GM19328 (cell line): Measurements from ENCODE around the gene RPS6KA5.

ENCODE experiments used
- ATAC-seq: cut with Tn5 transposase; IDR thresholded peaks from one replicate; pipeline ENCODE4 v1.9.1; 2021; ENCODE audit warnings: mild to moderate bottlenecking, moderate library complexity; ENCODE audit not compliant: unreplicated experiment

Gene RPS6KA5

GRCh38 chr14:90812109-90812508 is 248.3 kb downstream of the RPS6KA5 start:
- ATAC-seq = no peak

DNA sequence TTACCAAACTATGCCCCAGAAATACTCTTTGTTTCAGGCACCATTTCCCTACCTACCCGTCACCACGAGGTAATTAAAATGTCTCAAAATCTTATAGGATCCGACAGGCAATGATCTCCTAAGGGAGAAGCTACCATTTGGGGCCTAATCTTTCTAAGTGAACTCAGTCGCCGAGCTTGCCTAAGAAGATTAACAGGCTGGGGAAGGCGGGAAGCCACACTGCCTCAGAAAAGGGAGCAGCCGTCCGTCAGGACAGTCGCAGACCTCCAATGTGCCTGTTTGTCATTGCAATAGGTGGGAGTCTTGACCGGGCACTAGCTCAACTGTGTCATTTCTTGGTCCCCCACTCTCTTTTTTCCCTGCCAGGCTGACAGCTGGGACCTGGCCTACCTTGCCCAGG is 248.8 kb downstream of the RPS6KA5 start:
- no peak for ATAC-seq

DNA sequence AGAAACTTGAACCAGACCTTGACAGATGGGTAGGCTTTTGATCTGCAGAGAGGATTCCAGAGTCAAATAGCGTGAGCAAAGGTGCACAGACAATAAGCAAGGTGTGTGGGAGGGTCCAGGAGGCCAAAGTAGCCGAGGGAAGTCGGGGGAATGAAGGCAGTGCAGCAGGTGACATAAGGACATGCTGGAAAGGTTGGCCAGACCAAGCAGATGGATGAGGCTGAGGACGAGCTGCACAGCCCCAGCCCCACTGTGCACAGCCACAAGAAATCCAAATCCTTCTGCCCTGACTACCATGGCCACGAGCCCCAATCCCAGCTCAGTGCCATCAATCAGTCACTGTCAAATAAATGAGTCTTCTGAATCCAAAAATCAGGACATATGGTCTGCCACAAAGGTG is 249.6 kb downstream of the RPS6KA5 start:
- ATAC-seq = no peak

DNA sequence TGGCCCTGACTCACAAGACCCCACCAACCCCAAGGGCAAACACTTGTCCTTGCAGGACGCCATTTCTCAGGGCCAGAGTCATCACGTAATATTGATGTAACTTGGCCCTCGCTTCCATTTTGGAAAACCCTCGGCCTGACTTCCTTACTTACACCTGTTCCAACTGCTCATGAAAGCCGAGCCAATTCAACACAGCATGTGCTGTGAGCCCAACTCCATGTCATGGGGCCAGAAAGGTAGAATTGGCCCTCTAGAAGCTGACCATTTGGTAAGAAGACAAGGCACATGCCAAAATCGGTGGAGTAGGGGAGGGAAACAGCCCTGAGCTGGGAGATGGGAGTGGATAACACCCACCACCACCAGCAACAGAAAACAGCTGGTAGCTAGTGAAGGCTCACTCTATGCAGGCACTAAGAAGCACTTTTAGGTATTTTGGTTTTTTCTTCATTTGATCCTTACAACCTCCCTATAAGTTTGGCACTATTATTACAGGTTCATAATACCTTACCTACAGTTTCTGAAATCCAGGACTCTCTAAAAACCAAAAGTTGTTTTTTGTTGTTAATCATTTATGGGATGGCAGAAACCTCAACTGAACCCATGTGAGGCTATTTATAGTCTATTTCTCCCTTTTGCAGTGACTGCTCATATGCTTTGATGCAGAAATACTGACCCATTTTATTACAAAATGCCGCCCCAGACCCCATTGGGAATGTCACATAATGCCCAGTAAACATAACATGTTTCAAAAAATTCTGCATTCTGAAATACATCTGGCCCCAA is 250.7 kb downstream of the RPS6KA5 start:
- no peak for ATAC-seq

DNA sequence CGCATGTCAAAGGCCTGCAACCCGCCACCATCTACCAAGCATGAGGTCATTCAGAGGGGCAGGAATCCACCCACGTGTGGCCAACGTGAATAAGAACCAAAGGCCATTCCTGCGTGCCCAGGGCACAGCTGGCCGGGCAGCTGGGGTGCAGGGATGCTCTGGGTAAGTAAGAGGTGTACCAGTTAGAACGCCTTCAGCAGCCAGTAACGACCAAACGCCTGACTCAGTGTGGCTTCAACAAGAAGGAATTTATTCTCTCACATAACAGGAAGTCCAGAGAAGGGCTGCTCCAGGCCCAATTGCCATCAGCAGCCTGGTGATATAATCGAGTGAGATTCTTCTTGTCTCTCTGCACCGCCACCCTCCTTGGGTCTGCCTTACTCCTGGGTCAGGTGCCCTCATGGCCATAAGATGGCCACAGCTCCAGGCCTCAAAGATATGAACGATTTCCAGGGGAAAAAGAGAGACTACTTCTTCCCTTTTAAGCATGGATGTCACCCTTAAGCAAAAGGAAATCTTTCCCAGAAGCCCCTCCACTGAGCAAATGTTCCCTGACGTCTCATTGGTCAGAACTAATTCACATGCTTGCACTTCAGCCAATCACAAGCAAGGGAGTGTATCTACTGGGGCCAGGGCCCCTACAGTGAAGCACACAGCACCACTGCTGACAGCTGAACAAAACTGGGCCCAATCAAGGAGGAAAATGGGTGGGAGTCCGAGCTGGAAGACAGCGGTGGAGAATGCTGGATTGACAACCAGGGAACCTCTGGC is 251.5 kb downstream of the RPS6KA5 start:
- ATAC-seq = no peak

GRCh38 chr14:90807060-90807459 is 253.4 kb downstream of the RPS6KA5 start:
- ATAC-seq = no peak

DNA sequence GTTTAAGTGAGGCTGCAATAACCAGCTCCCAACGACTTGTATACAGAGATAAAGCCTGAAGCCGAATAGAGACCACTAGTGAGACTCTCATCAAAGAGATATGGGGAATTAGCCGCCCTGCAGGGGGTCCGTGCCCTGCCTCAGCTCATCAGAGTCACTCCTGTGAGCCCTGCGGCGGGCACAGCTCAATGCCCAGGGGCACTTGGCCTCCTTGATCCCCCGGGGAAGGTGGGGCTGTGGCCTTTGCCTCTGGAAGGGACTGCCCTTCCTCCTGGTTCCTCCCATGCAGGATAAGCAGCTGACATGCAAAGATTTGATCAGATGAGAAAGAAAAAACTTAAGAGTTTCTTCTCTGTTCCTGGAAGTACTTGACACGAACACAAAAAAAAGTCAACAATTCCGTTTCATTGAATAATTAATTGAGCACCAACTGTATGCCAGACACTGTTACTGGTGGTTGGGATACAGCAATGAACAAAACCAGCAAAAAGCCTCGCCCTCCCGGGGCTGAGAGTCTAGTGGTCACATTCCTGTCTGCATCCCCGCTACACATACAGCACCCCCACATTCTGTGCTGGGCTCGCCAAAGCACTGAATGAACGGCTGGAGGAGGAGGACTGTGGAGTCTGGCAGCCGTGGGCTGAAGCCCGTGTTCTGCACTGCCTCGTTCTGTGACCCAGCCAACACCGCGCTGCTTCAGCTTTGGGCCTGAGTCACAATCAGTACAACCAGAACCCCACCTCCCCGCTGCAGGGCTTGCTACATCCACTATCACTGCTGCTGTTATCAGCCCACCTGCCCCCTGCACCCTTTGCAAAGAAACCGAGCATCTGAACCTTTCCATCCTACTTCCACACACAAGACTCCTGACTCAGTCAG is 254.5 kb downstream of the RPS6KA5 start:
- no peak for ATAC-seq

- ATAC-seq = no peak
Observed at GRCh38 chr14:90805084-90805391, 255.4 kb downstream of the RPS6KA5 start.

- ATAC-seq = no peak
Observed at GRCh38 chr14:90804292-90805083, 256.0 kb downstream of the RPS6KA5 start.

DNA sequence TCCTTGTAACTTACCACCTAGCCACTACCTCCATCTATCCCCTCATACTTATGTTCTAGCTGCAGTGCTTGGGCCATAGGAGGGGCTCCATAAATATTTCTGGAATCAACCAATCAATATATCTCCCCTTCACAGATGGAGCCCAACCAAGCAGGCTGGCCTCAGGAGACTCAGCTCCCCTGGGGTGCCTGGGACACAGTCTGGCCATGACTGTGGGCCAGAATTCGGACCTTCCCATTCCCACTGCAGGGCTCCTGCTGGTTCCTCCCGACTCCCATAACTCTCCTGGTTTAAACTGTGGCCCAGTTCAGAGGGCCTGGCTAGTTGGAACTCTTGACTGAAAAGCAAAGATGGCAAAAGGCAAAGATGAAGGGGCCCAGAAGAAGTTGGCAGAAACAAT is 257.2 kb downstream of the RPS6KA5 start:
- ATAC-seq = no peak

GRCh38 chr14:90799420-90799819 is 261.0 kb downstream of the RPS6KA5 start:
- ATAC-seq = no peak

DNA sequence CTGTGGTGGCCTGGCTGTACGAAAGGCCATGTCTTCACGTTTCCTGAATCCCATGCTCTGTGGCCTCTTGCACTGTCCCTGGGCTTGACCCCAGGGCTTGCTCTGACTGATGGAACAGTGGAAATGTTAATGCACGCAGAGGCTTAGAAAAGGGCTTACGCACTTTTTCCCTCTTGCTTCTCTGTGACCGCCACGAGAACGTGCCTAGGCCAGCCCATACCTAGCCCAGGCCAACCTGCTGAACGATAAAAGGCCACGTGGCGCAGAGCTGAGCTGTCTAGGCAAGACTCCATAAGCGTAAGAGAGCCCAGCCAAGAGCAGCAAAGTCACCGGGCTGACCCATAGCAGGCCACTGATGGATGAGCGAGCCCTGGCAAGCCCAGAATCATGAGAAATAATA is 262.5 kb downstream of the RPS6KA5 start:
- ATAC-seq = no peak
